Adrenal gland (tissue), 5 donors: ENCODE results near the gene EHBP1L1.

Experiments
- POLR2A ChIP-seq, 2 donors: fragments of 450-650 bp; IDR thresholded peaks; one replicate each; pipeline ENCODE4 v1.6.1; 2017; ENCODE audit warnings: antibody characterized with exemption in 2 of 2, mild to moderate bottlenecking in 2 of 2, moderate library complexity in 1 of 2
- TF ChIP-seq, protein P1 (sequence below), 6 experiments: fragments of 450-650 bp in 4 of 6; fragments of 200-600 bp in 2 of 6; sonication (generic) in 1 of 6; IDR thresholded peaks; 1 replicate in 5 of 6; 2 replicates in 1 of 6; pipeline versions ENCODE4 v1.5.1 to v1.8.0; 2016 to 2021; ENCODE audit warnings: antibody characterized with exemption in 6 of 6, mild to moderate bottlenecking in 2 of 6, moderate library complexity in 1 of 6
- donor health status: DM: no; HTN: no; CAD: no.

DNA sequence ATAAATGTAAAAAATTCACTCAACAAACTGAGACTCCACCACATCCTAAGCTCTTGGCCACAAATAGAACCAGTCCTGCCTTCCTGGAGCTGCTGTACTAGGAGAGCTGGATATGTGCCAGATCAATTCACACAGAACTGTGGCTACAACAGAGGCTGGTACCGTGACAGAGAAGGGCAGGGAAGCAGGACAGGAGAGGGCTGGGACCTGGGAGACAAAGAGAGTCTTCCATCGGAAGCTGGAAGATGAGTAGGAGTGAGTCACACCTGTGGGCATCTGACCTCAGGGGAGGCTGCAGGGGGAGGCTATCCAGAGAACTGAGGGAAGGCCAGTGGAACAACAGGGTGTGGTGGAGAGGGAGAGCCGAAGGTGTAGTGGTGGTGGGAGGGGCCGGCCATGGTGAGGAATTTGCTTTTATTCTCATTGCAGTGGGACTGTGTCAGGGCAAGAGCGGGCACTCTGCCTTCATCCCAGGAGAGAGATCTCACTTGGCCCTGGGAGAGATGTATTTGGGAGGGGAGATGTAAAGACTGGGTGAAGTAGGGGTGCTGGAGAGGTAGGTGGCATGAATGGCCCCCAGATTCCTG lies 15.8 kb upstream of the EHBP1L1 start:
- TF ChIP-seq POLR2A (IDR thresholded peaks at IDR 0.05) = no peak
- TF ChIP-seq, protein P1, sequence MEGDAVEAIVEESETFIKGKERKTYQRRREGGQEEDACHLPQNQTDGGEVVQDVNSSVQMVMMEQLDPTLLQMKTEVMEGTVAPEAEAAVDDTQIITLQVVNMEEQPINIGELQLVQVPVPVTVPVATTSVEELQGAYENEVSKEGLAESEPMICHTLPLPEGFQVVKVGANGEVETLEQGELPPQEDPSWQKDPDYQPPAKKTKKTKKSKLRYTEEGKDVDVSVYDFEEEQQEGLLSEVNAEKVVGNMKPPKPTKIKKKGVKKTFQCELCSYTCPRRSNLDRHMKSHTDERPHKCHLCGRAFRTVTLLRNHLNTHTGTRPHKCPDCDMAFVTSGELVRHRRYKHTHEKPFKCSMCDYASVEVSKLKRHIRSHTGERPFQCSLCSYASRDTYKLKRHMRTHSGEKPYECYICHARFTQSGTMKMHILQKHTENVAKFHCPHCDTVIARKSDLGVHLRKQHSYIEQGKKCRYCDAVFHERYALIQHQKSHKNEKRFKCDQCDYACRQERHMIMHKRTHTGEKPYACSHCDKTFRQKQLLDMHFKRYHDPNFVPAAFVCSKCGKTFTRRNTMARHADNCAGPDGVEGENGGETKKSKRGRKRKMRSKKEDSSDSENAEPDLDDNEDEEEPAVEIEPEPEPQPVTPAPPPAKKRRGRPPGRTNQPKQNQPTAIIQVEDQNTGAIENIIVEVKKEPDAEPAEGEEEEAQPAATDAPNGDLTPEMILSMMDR (IDR thresholded peaks at IDR 0.05) = no peak
